ENCODE measurements around the gene FUOM.

Gene FUOM

GRCh38 chr10:133309100-133309719, 48.6 kb downstream of the FUOM start:
- no peak for DNase-seq

GRCh38 chr10:133308421-133309099, 49.3 kb downstream of the FUOM start, which contains the start of the genes TUBGCP2 and ZNF511:
TSS of gene TUBGCP2 (minus strand) at chr10:133308872. CDS start at chr10:133302941, 5,931 bp downstream.
TSS of gene ZNF511 (plus strand) at chr10:133308914. CDS start at chr10:133308944, 30 bp downstream.
- no peak for DNase-seq

DNA sequence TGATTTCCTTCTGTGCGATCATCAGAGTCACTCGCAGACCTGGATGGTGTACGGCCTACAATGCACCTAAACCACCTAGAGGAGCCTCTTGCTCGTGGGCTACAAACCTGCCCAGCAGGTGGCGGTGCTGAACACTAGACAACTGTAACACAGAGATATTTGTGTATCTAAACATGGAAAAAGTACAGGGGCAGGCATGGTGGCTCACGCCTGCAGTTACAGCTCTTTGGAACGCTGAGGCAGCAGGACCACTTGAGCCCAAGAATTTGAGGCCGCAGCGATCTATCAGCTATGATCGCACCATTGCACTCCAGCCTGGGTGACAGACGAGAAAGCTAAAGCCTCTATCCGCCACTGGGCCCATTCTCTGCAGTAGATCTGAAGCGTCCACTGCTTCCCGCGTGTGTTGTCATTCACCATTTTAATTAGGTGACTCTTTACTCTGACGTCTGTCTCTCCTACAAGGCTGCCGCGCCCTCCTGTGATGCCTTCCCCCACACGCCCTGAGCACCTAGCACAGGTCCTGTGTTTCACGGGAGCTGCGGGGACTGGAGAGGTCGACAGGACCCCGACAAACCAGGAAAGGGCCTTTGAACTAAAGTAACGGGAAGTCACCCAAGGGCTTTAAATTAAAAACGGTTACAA, 49.9 kb downstream of the FUOM start:
- DNase-seq = peak; percentile 29

- no peak for DNase-seq
Measured at GRCh38 chr10:133306941-133307379, 50.9 kb downstream of the FUOM start.

- no peak for DNase-seq
Measured at GRCh38 chr10:133306097-133306476, 51.7 kb downstream of the FUOM start.

Data from NCI-H1694 (cell line).